WI38 (cell line): ENCODE measurements around the gene CTDSPL.

Experiments used
- H3K4me3 ChIP-seq: 2 replicates; pipeline ENCODE4 v1.5.1; 2011; ENCODE audit warnings: low read depth, mild to moderate bottlenecking, control low read depth, low read length
- TF ChIP-seq, protein P1 (sequence below): IDR thresholded peaks from 2 replicates; pipeline ENCODE4 v1.5.1; 2012; ENCODE audit warnings: low read depth, mild to moderate bottlenecking, control low read depth, low read length

Gene CTDSPL

DNA sequence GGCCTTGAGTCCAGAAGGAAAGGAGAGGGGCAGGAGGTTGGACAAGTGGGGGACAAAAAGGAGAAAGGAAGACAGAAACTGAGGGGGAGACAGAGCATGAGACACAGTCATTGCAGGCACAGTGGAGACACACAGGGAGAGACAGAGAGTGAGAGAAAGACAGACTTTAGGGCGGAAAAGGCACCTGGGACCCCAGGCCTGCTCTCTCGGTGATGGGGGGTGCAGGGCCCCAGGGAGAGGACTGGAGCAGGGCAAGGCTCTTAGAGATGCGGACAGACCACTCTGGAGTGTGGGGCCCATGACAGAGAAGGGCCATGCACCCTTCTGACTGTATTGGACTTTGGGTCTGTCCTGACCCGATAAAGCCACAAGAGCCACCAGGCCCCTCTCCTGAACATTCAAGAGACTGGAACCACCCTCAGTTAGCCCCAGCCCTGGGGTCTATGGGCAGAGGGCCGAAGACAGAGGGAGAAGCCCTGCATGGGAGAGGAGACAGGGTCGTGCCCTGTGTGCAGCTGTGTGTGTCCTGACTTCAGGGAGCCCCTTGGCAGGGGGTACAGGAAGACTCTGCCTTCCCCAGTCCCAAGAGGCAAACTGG, 155.3 kb downstream of the CTDSPL start:
- no peak overlapping the region for H3K4me3 ChIP-seq
- TF ChIP-seq, protein P1, sequence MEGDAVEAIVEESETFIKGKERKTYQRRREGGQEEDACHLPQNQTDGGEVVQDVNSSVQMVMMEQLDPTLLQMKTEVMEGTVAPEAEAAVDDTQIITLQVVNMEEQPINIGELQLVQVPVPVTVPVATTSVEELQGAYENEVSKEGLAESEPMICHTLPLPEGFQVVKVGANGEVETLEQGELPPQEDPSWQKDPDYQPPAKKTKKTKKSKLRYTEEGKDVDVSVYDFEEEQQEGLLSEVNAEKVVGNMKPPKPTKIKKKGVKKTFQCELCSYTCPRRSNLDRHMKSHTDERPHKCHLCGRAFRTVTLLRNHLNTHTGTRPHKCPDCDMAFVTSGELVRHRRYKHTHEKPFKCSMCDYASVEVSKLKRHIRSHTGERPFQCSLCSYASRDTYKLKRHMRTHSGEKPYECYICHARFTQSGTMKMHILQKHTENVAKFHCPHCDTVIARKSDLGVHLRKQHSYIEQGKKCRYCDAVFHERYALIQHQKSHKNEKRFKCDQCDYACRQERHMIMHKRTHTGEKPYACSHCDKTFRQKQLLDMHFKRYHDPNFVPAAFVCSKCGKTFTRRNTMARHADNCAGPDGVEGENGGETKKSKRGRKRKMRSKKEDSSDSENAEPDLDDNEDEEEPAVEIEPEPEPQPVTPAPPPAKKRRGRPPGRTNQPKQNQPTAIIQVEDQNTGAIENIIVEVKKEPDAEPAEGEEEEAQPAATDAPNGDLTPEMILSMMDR: no peak

DNA sequence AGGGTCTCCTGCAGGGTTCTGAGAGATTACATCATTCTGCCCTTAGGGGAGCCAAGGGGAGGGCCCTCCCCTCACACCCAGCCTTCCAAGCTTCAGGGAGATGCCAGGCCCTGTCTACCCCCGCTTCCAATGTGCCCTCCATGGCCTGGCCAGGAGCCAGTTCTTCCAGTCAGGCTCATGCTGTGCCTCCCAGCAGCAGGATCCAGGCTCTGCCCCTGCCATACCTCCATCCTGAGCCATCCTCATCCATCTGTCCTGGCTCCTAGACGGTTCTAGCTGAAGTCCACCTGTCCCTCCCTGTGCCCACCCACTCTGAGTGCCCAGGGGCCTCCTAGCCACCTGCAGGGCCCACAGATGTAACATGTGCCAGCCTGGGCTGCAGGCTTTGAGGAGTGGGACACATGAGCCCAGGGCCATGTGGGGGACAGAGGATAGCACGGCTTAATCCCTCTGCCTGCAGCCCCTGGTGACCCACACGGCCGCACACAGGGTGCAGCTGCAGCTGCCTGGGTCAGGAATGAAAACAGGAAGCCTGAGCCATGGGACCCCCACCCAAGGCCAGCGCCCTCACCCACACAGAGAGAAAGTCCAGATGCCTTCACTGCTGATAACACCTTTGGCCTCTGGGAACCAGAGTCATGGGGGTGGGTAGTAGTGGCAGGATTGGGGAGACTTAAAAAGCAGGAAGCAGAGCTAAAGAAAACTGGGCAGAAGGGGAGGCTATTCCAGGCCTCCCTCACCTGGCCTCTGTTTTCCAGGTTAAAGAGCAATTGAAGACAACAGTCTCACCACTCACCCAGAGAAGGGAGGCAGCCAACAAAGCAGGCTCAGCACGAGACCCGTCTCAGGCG, 156.0 kb downstream of the CTDSPL start:
- TF ChIP-seq, protein P1: no peak

DNA sequence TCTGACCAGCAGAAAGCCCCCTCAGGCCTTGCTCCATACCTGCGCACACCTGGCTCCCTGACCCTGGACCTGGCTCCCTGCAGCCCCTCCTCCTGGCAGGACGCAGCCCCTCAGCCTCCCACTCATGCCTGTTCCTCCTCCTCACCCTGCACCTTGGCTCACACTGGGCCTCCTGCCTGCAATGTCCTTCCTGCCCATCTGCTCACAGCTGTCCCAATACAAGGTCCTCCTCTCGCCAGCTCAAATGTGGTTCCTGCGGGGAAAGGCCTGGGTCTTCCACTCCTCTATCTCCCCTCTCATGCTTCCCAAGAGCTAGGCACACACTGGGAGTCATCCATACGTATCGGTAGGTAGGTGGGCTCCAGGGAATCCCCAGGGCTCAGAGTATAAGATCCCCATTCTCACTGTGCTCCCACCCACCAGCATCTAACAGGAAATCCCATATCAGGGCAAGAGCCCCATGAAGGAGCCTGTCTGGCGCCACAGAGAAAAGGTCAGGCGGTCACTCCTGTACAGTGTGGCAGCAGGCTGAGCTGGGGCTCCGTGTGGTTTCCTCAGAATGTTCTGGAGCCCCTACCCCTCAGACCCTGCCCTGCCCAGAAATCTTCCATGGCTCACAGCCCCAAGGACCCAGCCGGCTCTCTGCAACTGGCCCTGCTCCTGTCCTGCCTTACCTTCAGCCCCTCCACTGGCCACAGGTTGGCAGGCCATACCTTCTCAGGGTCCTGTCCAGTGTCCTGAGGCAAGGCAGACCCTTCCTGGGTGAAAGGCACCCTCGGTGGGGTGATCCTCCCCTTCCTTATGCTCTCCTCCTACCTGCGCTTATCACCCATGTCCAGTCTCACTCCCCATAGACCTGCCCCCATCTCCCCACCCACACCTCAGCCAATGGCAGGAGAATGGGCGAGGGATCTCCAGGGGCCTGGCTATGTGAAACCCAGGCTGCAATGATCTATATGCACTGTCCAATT, 156.9 kb downstream of the CTDSPL start:
- TF ChIP-seq, protein P1: no peak
- H3K4me3 ChIP-seq: no peak overlapping the region

More for the DNA sequence above, 156.0 kb downstream of the CTDSPL start:
- no peak overlapping the region for H3K4me3 ChIP-seq

DNA sequence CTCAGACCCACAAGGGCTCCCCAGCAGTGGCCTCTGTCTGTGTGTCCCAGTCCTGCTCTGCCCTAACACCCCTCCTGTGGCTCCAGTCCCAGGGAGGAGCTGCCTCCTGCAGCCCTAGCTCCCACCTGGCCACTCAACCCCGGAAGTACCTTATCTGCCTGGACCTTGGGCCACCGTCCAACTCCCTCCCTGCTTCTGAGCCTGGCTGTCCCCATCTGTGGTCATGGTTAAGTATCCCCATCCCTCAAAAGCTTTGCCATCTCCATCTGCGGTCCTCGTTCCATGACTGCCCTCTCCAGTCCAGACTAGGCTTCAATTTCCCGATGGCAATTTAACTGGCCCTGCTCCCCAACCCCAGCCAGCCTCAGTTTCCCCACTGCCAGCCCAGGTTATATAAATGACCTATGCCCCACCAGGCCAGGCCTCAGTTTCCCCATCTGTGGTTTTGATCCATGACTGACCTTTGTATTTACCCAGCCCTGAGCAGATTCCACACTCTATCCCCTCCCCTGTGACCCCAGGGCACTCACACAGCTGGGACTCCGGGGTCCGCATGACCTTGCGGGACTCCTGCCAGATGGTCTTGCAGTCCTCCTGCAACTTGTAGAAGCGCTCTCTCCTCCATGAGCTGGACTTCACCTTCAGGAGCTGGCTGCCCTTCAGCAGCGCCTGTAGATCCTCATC, 158.1 kb downstream of the CTDSPL start:
- no peak overlapping the region for H3K4me3 ChIP-seq

DNA sequence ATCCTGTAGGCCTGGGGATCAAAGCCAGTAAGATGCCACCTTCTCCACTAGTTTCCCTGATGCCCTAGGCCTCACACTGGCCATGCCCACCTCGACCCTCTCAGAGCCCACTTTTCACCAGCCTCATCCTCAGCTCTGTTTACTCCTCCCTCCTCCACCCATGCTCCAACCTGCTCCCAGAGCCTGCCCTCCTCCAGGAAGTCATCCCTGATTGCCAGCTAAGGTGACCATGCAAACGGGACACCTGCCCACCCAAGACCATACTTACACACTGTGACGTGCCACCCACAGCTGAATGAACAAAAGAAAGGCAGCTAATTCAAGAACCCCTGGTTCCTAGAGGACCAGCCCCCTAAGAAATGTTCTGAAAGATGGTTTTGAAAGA, 158.7 kb downstream of the CTDSPL start:
- H3K4me3 ChIP-seq: no peak overlapping the region
- TF ChIP-seq, protein P1: no peak

More for the DNA sequence above, 158.1 kb downstream of the CTDSPL start:
- TF ChIP-seq, protein P1: no peak

DNA sequence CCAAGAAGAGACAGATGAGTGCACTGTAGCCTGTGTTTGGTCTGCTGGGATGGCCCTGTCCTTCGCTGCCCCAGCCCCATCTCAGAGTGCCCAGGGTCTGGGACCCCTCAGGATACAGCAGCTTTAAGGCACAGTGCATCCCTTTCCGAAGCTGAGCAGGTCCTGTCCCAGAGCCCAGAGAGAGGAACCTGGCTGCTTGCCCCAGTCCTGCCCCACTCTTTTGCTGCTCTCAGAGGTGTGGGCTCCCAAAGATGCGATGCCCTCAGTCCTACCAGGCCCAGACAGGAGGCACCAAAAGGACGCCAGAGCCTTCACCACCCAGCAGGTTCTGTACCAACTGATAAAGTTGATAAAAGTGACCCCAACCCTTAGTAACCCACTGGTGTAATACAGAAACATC, 159.5 kb downstream of the CTDSPL start:
- TF ChIP-seq, protein P1: no peak
- H3K4me3 ChIP-seq: no peak overlapping the region
